GM18517 (cell line): ENCODE measurements around the gene RXFP4.
"Not testable (repeated sequence)": the region's sequence is repeated elsewhere in the genome, so short reads cannot be mapped to it uniquely, and the experiment has no call there.

ENCODE experiments used
- ATAC-seq: cut with Tn5 transposase; IDR thresholded peaks from one replicate; pipeline ENCODE4 v1.9.1; 2021; ENCODE audit warnings: mild to moderate bottlenecking, moderate library complexity; ENCODE audit not compliant: unreplicated experiment

RXFP4 gene

GRCh38 chr1:155976913-155977689 lies 35.7 kb downstream of the RXFP4 start:
- no peak for ATAC-seq

GRCh38 chr1:155977690-155978324 lies 36.4 kb downstream of the RXFP4 start:
- no peak for ATAC-seq

- no peak for ATAC-seq
Observed at GRCh38 chr1:155978325-155978972, 37.0 kb downstream of the RXFP4 start, which contains the start of gene ARHGEF2. Gene ARHGEF2, minus strand, starts transcription at chr1:155978547. Its CDS starts 120 bp downstream, at chr1:155978427.

GRCh38 chr1:155978973-155979429 lies 37.6 kb downstream of the RXFP4 start:
- no peak for ATAC-seq

GRCh38 chr1:155979597-155980343 lies 38.3 kb downstream of the RXFP4 start:
- no peak for ATAC-seq

- ATAC-seq: no peak
Observed at GRCh38 chr1:155981266-155982088, 40.0 kb downstream of the RXFP4 start.

- no peak for ATAC-seq
Observed at GRCh38 chr1:155982106-155982505, 40.7 kb downstream of the RXFP4 start.

- no peak for ATAC-seq
Observed at GRCh38 chr1:155983191-155984024, 42.0 kb downstream of the RXFP4 start.

GRCh38 chr1:155984341-155984740 lies 42.9 kb downstream of the RXFP4 start:
- ATAC-seq: no peak

GRCh38 chr1:155984903-155985645 lies 43.6 kb downstream of the RXFP4 start:
- not testable (repeated sequence) for ATAC-seq

- ATAC-seq: no peak
Observed at GRCh38 chr1:155989242-155990004, 48.0 kb downstream of the RXFP4 start.

- ATAC-seq: no peak
Observed at GRCh38 chr1:155990005-155990739, 48.7 kb downstream of the RXFP4 start.
